HepG2 (cell line): ENCODE data around the gene MIA2. TPM values are rescaled to one million over a fixed set of nuclear protein-coding genes. Genes with fewer than 3 reads are reported as not detected.

ENCODE experiments used
- ATAC-seq: fragments of 200-7000 bp; cut with Tn5 transposase; 3 replicates; pipeline ENCODE4 v1.9.1; 2020; ENCODE audit warnings: mild to moderate bottlenecking, moderate library complexity
- BruUV-seq: library from RNA; stranded (reverse); fragments of 400-500 nt; replicated peaks from 2 replicates; lab custom pipeline; 2021; lab: Mats Ljungman, UMichigan
- CTCF ChIA-PET: fragments of 300-600 bp; formaldehyde crosslinking; extraction: SDS; loops from one replicate; lab custom pipeline; 2021; ENCODE audit warnings: low total read pairs, inconsistent platforms, low intra/inter-chr PET ratio; lab: Yijun Ruan, JAX
- POLR2A ChIA-PET: fragments of 350-600 bp; sonication (Branson Sonifier 250); formaldehyde crosslinking; loops from one replicate; lab custom pipeline; 2020; ENCODE audit warnings: antibody characterized with exemption, inconsistent platforms; lab: Yijun Ruan, JAX
- DNase-seq: peaks from one replicate; pipeline ENCODE4 v3.0.0-alpha.2; 2015; ENCODE audit warnings: low spot score
- FAIRE-seq: peaks from 3 replicates; lab custom pipeline; 2011; peaks lifted over from hg19 to GRCh38; lab: Jason Lieb, UNC
- H2AFZ ChIP-seq: one replicate; pipeline ENCODE4 v1.6.1; 2011; ENCODE audit warnings: low read length, inconsistent platforms
- H3K27ac ChIP-seq: fragments of 300-600 bp; 3 replicates; pipeline ENCODE4 v1.8.0; 2011; ENCODE audit warnings: mixed run types, mild to moderate bottlenecking, mixed read lengths, low read length, inconsistent platforms; ENCODE audit not compliant: insufficient read depth; ENCODE audit errors: extremely low read length
- H3K27me3 ChIP-seq, 2 experiments: fragments of 200-600 bp in 1 of 2; 2 replicates in 1 of 2; 3 replicates in 1 of 2; pipeline versions ENCODE4 v1.6.0 to v1.8.0; 2011; ENCODE audit warnings: low read length in 2 of 2, mild to moderate bottlenecking in 2 of 2, moderate library complexity in 2 of 2, inconsistent platforms in 1 of 2; ENCODE audit not compliant: insufficient read depth in 2 of 2, control insufficient read depth in 1 of 2
- H3K36me3 ChIP-seq, 2 experiments: fragments of 200-600 bp in 1 of 2; replicated peaks in 1 of 2; 2 replicates in 1 of 2; 3 replicates in 1 of 2; pipeline versions ENCODE4 v1.5.1 to v1.8.0; 2011; ENCODE audit warnings: low read length in 2 of 2, inconsistent platforms in 1 of 2; ENCODE audit not compliant: insufficient read depth in 2 of 2, control insufficient read depth in 1 of 2
- H3K4me1 ChIP-seq: 2 replicates; pipeline ENCODE4 v1.5.1; 2012; ENCODE audit warnings: low read length, inconsistent platforms; ENCODE audit not compliant: insufficient read depth
- H3K4me2 ChIP-seq: 2 replicates; pipeline ENCODE4 v1.6.0; 2011; ENCODE audit warnings: low read depth, low read length, inconsistent platforms
- H3K4me3 ChIP-seq, 3 experiments: fragments of 200-600 bp in 1 of 3; sonication (generic), shearing (Covaris generic) in 1 of 3; replicated peaks in 1 of 3; 2 replicates each; pipeline ENCODE4 v1.5.1; 2011 to 2016; ENCODE audit warnings: low read length in 3 of 3, inconsistent platforms in 2 of 3, low read depth in 2 of 3, mild to moderate bottlenecking in 2 of 3, control low read depth in 1 of 3, mixed read lengths in 1 of 3; ENCODE audit not compliant: insufficient read depth in 1 of 3
- H3K79me2 ChIP-seq: one replicate; pipeline ENCODE4 v1.6.1; 2011; ENCODE audit warnings: low read length, inconsistent platforms; ENCODE audit not compliant: insufficient read depth
- H3K9ac ChIP-seq: 2 replicates; pipeline ENCODE4 v1.6.0; 2011; ENCODE audit warnings: mild to moderate bottlenecking, low read depth, low read length, inconsistent platforms; ENCODE audit not compliant: insufficient read depth
- H3K9me3 ChIP-seq: 2 replicates; pipeline ENCODE4 v1.5.1; 2012; ENCODE audit warnings: mild to moderate bottlenecking, low read length
- H4K20me1 ChIP-seq: 2 replicates; pipeline ENCODE4 v1.6.0; 2011; ENCODE audit warnings: inconsistent platforms, mild to moderate bottlenecking, low read length, moderate library complexity; ENCODE audit not compliant: insufficient read depth
- CREB1 ChIP-seq, 2 experiments: fragments of 450-650 bp in 1 of 2; IDR thresholded peaks; 2 replicates each; pipeline ENCODE4 v1.6.1; 2016 to 2017; ENCODE audit warnings: control low read depth in 1 of 2, mild to moderate bottlenecking in 1 of 2, missing compliant biosample characterization in 1 of 2, missing genetic modification characterization in 1 of 2
- ERF ChIP-seq: IDR thresholded peaks from 2 replicates; pipeline ENCODE4 v1.6.1; 2018; ENCODE audit warnings: missing biosample characterization, missing genetic modification reagents
- GATA4 ChIP-seq: sonication (generic); IDR thresholded peaks from 2 replicates; pipeline ENCODE4 v1.6.1; 2016; ENCODE audit warnings: antibody characterized with exemption, low read depth, borderline replicate concordance
- ZNF33A ChIP-seq: sonication (generic); formaldehyde crosslinking; IDR thresholded peaks from 2 replicates; pipeline ENCODE4 v1.5.1; 2020; ENCODE audit warnings: missing genetic modification reagents, mild to moderate bottlenecking, moderate library complexity, borderline replicate concordance
- WGBS: methylation state at CpG from one replicate; pipeline ENCODE4 v1.1.6; 2017; ENCODE audit warnings: low lambda C conversion rate; 5-methylcytosine and 5-hydroxymethylcytosine counted together
- in situ Hi-C: cut with HindIII; loops from 2 replicates; pipeline ENCODE4 v1.10.0; 2017; ENCODE audit warnings: low pct_unique_long_range_greater_than_20kb; ENCODE audit not compliant: extremely low pct_ligation_motif_present
- intact Hi-C: fragments of 100-400 bp; cut with micrococcal nuclease; formaldehyde crosslinking; loops from one replicate; pipeline ENCODE4 v1.10.0; 2022; ENCODE audit not compliant: unreplicated experiment
- polyA plus RNA-seq, 8 experiments: library from polyadenylated mRNA; depleted of rRNA in 3 of 8; stranded (reverse) in 7 of 8; unstranded in 1 of 8; fragments of >200 nt; fragmentation: Illumina TruSeq in 4 of 8; extraction: Trizol in 4 of 8; gene quantifications; 2 replicates each; pipeline versions ENCODE4 v1.2.1 to v1.2.3, GENCODE V29; 2011 to 2016; ENCODE audit warnings: low read depth in 4 of 8, missing spikeins in 1 of 8, mixed read lengths in 1 of 8; ENCODE audit not compliant: insufficient read depth in 1 of 8
- total RNA-seq, 5 experiments: library from RNA; depleted of rRNA; stranded (reverse); fragments of >200 nt; fragmentation: Illumina TruSeq; extraction: Trizol; gene quantifications; 2 replicates each; pipeline ENCODE4 v1.2.3, GENCODE V29; 2016; ENCODE audit warnings: low read depth in 1 of 5
- TF ChIP-seq, protein P1 (sequence below): sonication (generic); formaldehyde crosslinking; IDR thresholded peaks from 2 replicates; pipeline ENCODE4 v1.5.0; 2020; ENCODE audit warnings: mild to moderate bottlenecking, missing genetic modification reagents

MIA2 gene
- total and polyA plus RNA-seq, 2 of the 13 experiments (the other 11 are each of a cell fraction or from before 2014, with no cell fraction given) = 134 to 158 TPM

DNA sequence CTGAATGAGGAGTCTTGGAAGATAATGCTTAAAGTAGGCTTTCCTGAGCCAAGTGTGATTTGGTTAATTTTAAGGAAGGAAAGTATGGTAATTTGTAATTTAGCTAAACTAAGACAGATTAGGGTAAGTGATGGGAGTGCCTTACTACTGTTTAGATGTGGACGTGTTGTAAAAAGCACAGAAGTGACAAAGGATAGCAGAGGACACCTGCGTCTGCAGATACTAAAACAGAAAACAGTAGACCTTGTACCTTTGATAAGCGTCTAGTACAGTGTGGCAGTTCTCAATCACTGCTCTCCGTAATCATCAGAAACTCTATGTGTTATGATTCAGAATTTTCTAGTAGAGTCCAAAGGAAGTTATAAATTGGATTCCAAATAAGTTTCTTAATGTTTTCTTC is 58.0 kb downstream of the MIA2 start:
- Histone ChIP-seq H3K36me3 (peaks cover 28 to 84% of the 10 kb centered on the region in 2 experiments), H3K9me3 (no peaks in the 10 kb centered on the region), H4K20me1 (0 out of 2 replicates have a peak, but pooled peaks cover 4% of the 10 kb centered on the region), H3K9ac (no peak overlapping the region), H3K4me2 (no peak overlapping the region), H3K4me3 (no peak overlapping the region), H2AFZ (no peak overlapping the region), H3K27ac (no peak overlapping the region), H3K79me2 (peaks cover 18% of the 10 kb centered on the region), H3K4me1 (no peaks in the 10 kb centered on the region), H3K27me3 (no peaks in the 10 kb centered on the region)
- in situ Hi-C loops = no loop called here
- POLR2A ChIA-PET = interaction anchor here (3.5 kb wide), 1 partner anchor 25 kb away, joined by 19 read pairs; no protein-coding TSS in a partner anchor
- WGBS = 95% methylated on average over 4 of the region's 4 CpGs
- intact Hi-C loops = no loop called here
- ATAC-seq (no peak; the same call in 2 of the 3 replicates), DNase-seq (no peak), FAIRE-seq (no peak)
- no peak for TF ChIP-seq ERF
- TF ChIP-seq, protein P1, sequence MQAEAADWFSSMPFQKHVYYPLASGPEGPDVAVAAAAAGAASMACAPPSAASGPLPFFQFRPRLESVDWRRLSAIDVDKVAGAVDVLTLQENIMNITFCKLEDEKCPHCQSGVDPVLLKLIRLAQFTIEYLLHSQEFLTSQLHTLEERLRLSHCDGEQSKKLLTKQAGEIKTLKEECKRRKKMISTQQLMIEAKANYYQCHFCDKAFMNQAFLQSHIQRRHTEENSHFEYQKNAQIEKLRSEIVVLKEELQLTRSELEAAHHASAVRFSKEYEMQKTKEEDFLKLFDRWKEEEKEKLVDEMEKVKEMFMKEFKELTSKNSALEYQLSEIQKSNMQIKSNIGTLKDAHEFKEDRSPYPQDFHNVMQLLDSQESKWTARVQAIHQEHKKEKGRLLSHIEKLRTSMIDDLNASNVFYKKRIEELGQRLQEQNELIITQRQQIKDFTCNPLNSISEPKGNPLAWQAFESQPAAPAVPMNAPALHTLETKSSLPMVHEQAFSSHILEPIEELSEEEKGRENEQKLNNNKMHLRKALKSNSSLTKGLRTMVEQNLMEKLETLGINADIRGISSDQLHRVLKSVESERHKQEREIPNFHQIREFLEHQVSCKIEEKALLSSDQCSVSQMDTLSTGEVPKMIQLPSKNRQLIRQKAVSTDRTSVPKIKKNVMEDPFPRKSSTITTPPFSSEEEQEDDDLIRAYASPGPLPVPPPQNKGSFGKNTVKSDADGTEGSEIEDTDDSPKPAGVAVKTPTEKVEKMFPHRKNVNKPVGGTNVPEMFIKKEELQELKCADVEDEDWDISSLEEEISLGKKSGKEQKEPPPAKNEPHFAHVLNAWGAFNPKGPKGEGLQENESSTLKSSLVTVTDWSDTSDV (CRISPR knock-in tag) = no peak
- 0 out of 2 replicates have a peak, but pooled peaks have one; percentile 40 for TF ChIP-seq ZNF33A
- TF ChIP-seq CREB1 (IDR thresholded peaks at IDR 0.05) = no peak
- TF ChIP-seq CREB1 (CRISPR knock-in tag; IDR thresholded peaks at IDR 0.05) = peak; percentile 20; the same call in 1 of the 2 replicates
- peak; percentile 10; the same call in 1 of the 2 replicates for TF ChIP-seq GATA4
- BruUV-seq = no TSS peak
- CTCF ChIA-PET = no interaction called here
